Lower leg skin (tissue), 4 donors: ENCODE results near the gene MTARC1. TPM values are rescaled to one million over a fixed set of nuclear protein-coding genes. Genes with fewer than 3 reads are reported as not detected.
A peak's percentile ranks its signal among the peaks of the same experiment; 100 is the strongest.

Experiments used
- DNase-seq, 2 donors: peaks; one replicate each; pipeline ENCODE4 v3.0.0-alpha.2; 2019; ENCODE audit warnings: low spot score in 2 of 2
- H3K4me3 ChIP-seq: fragments of 200-600 bp; sonication (generic); 2 replicates; pipeline ENCODE4 v1.5.1; 2017; ENCODE audit warnings: mild to moderate bottlenecking, low read depth; ENCODE audit not compliant: poor library complexity, severe bottlenecking
- CTCF ChIP-seq, 3 donors: fragments of 450-650 bp; IDR thresholded peaks; one replicate each; pipeline ENCODE4 v1.5.1; 2016; ENCODE audit warnings: antibody characterized with exemption in 3 of 3, mild to moderate bottlenecking in 3 of 3, moderate library complexity in 2 of 3
- POLR2A ChIP-seq, 2 donors: fragments of 450-650 bp; IDR thresholded peaks; one replicate each; pipeline ENCODE4 v1.6.1; 2016 to 2017; ENCODE audit warnings: antibody characterized with exemption in 2 of 2, mild to moderate bottlenecking in 1 of 2, moderate library complexity in 1 of 2
- WGBS, 2 donors: methylation state at CpG; one replicate each; pipeline ENCODE4 v1.1.5; 2018; 5-methylcytosine and 5-hydroxymethylcytosine counted together
- intact Hi-C: fragments of 100-400 bp; cut with DNase I; formaldehyde crosslinking; loops from one replicate; pipeline ENCODE4 v1.15.0; 2023; ENCODE audit warnings: low total_unique reads
- total RNA-seq, 4 donors: library from RNA; depleted of rRNA; stranded (reverse); fragments of >200 nt; gene quantifications; one replicate each; pipeline ENCODE4 v1.1.0, GENCODE V29; 2016

Gene MTARC1
- total RNA-seq, 4 donors from 2014 or later, result 1.9 to 3.9 (median 2.4) TPM

- WGBS, 2 donors, result 77 to 85% methylated on average over 4 of the region's 4 CpGs
- TF ChIP-seq CTCF (IDR thresholded peaks at IDR 0.05) (no peak), POLR2A (IDR thresholded peaks at IDR 0.05) (no peak)
- H3K4me3 ChIP-seq, result no peak overlapping the region
- no peak for DNase-seq
- intact Hi-C loops, result no loop called here
Measured at GRCh38 chr1:220772846-220773245, 13.9 kb upstream of the MTARC1 start.

GRCh38 chr1:220775240-220775853 lies 11.4 kb upstream of the MTARC1 start:
- 38 to 40% methylated on average over 8 of the region's 8 CpGs for WGBS, 2 donors
- no peak overlapping the region for H3K4me3 ChIP-seq
- intact Hi-C loops, result no loop called here
- TF ChIP-seq CTCF (IDR thresholded peaks at IDR 0.05), result no peak
- TF ChIP-seq POLR2A (IDR thresholded peaks at IDR 0.05), result no peak
- no peak for DNase-seq

- 85 to 90% methylated on average over 7 of the region's 7 CpGs for WGBS, 2 donors
- intact Hi-C loops, result no loop called here
- no peak for DNase-seq
- H3K4me3 ChIP-seq, result no peak overlapping the region
- TF ChIP-seq POLR2A (IDR thresholded peaks at IDR 0.05) (no peak), CTCF (IDR thresholded peaks at IDR 0.05) (no peak)
Measured at GRCh38 chr1:220776254-220776653, 10.5 kb upstream of the MTARC1 start.

GRCh38 chr1:220776720-220777326 lies 9.9 kb upstream of the MTARC1 start:
- WGBS, 2 donors, result 29 to 32% methylated on average over 19 of the region's 19 CpGs
- H3K4me3 ChIP-seq, result no peak overlapping the region
- intact Hi-C loops, result no loop called here
- no peak for TF ChIP-seq CTCF (IDR thresholded peaks at IDR 0.05)
- TF ChIP-seq POLR2A (IDR thresholded peaks at IDR 0.05), result no peak
- DNase-seq, result peak; percentile 66 to 96

GRCh38 chr1:220783453-220783852 lies 3.3 kb upstream of the MTARC1 start:
- 82 to 89% methylated on average over 3 of the region's 3 CpGs for WGBS, 2 donors
- intact Hi-C loops, result no loop called here
- H3K4me3 ChIP-seq, result no peak overlapping the region
- no peak for DNase-seq
- no peak for TF ChIP-seq CTCF (IDR thresholded peaks at IDR 0.05)
- TF ChIP-seq POLR2A (IDR thresholded peaks at IDR 0.05), result no peak

GRCh38 chr1:220784751-220785150 lies 2.0 kb upstream of the MTARC1 start:
- DNase-seq, result no peak
- no peak overlapping the region for H3K4me3 ChIP-seq
- TF ChIP-seq POLR2A (IDR thresholded peaks at IDR 0.05), result no peak
- TF ChIP-seq CTCF (IDR thresholded peaks at IDR 0.05), result no peak
- WGBS, 2 donors, result 93 to 96% methylated on average over 4 of the region's 4 CpGs
- intact Hi-C loops, result no loop called here
